ENCODE results near the gene TMC7. TPM values are rescaled to one million over a fixed set of nuclear protein-coding genes. Genes with fewer than 3 reads are reported as not detected.
A peak's percentile ranks its signal among the peaks of the same experiment; 100 is the strongest.

Gene TMC7
- total and polyA plus RNA-seq, 2 of the 13 experiments (the other 11 are each of a cell fraction or from before 2014, with no cell fraction given), result 1.2 to 5.1 TPM

- TF ChIP-seq E2F2 (CRISPR knock-in tag; IDR thresholded peaks at IDR 0.05; ENCODE audit: borderline replicate concordance), result no peak
- TF ChIP-seq PRPF4 (IDR thresholded peaks at IDR 0.05; ENCODE audit: low read depth, low read length, poor library complexity, severe bottlenecking), result no peak
- no peak for TF ChIP-seq CCAR2 (optimal IDR thresholded peaks at IDR 0.05; ENCODE audit: low read depth, low read length)
- TF ChIP-seq NKX3-1 (CRISPR knock-in tag; IDR thresholded peaks at IDR 0.05), result no peak
- TF ChIP-seq ZNF296 (CRISPR knock-in tag; conservative IDR thresholded peaks at IDR 0.05), result no peak
- TF ChIP-seq PHB2 (IDR thresholded peaks at IDR 0.05; ENCODE audit: partially characterized antibody), result no peak
- TF ChIP-seq ZSCAN22 (CRISPR knock-in tag; IDR thresholded peaks at IDR 0.05), result no peak
- TF ChIP-seq PAWR (CRISPR knock-in tag; IDR thresholded peaks at IDR 0.05; ENCODE audit: borderline replicate concordance), result no peak
- TF ChIP-seq HOXA5 (CRISPR knock-in tag; IDR thresholded peaks at IDR 0.05), result no peak
- peak; percentile 55; the same call in 1 of the 2 replicates for TF ChIP-seq ELF1 (CRISPR knock-in tag; IDR thresholded peaks at IDR 0.05)
- no peak for TF ChIP-seq ZNF225 (CRISPR knock-in tag; IDR thresholded peaks at IDR 0.05)
- no peak for TF ChIP-seq ZUFSP (CRISPR knock-in tag; IDR thresholded peaks at IDR 0.05; ENCODE audit: borderline replicate concordance)
- TF ChIP-seq ZNF563 (CRISPR knock-in tag; IDR thresholded peaks at IDR 0.05), result no peak
- TF ChIP-seq, protein P1, sequence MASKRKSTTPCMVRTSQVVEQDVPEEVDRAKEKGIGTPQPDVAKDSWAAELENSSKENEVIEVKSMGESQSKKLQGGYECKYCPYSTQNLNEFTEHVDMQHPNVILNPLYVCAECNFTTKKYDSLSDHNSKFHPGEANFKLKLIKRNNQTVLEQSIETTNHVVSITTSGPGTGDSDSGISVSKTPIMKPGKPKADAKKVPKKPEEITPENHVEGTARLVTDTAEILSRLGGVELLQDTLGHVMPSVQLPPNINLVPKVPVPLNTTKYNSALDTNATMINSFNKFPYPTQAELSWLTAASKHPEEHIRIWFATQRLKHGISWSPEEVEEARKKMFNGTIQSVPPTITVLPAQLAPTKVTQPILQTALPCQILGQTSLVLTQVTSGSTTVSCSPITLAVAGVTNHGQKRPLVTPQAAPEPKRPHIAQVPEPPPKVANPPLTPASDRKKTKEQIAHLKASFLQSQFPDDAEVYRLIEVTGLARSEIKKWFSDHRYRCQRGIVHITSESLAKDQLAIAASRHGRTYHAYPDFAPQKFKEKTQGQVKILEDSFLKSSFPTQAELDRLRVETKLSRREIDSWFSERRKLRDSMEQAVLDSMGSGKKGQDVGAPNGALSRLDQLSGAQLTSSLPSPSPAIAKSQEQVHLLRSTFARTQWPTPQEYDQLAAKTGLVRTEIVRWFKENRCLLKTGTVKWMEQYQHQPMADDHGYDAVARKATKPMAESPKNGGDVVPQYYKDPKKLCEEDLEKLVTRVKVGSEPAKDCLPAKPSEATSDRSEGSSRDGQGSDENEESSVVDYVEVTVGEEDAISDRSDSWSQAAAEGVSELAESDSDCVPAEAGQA (IDR thresholded peaks at IDR 0.05; ENCODE audit: low read depth), result no peak
- TF ChIP-seq, protein P1 (CRISPR knock-in tag; IDR thresholded peaks at IDR 0.05; ENCODE audit: borderline replicate concordance), result no peak
- TF ChIP-seq ZNF7 (CRISPR knock-in tag; IDR thresholded peaks at IDR 0.05), result no peak
- no peak for TF ChIP-seq CENPBD1 (CRISPR knock-in tag; IDR thresholded peaks at IDR 0.05; ENCODE audit: borderline replicate concordance, low read depth)
- peak; percentile 51; the same call in 1 of the 2 replicates for TF ChIP-seq PHF20 (CRISPR knock-in tag; IDR thresholded peaks at IDR 0.05)
- TF ChIP-seq HOXA7 (CRISPR knock-in tag; IDR thresholded peaks at IDR 0.05), result no peak
- no peak for TF ChIP-seq ZNF747 (CRISPR knock-in tag; IDR thresholded peaks at IDR 0.05; ENCODE audit: borderline replicate concordance)
- no peak for TF ChIP-seq ZFP37 (CRISPR knock-in tag; IDR thresholded peaks at IDR 0.05; ENCODE audit: borderline replicate concordance)
Measured at GRCh38 chr16:19094542-19095365, 111.0 kb downstream of the TMC7 start (continued).
